ENCODE results near the gene GABARAPL1.
"Not testable (repeated sequence)": the region's sequence is repeated elsewhere in the genome, so short reads cannot be mapped to it uniquely, and the experiment has no call there.

Gene GABARAPL1

DNA sequence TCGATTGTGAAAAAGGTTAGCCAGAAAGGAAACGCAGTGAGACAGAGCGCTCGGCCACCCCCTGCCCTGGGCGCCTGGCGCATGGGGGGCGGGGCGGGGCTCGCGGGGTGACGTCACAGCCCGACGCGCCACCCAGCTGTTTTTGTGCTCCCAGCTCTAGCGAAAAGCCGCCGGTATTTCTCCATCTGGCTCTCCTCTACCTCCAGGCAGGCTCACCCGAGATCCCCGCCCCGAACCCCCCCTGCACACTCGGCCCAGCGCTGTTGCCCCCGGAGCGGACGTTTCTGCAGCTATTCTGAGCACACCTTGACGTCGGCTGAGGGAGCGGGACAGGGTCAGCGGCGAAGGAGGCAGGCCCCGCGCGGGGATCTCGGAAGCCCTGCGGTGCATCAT, at the start of gene GABARAPL1:
GABARAPL1 (plus strand) TSS at position 139 of the 393 bp plus-strand sequence; CDS start at position 392, 253 bp downstream.
- DNase-seq, result peak; percentile 96

DNA sequence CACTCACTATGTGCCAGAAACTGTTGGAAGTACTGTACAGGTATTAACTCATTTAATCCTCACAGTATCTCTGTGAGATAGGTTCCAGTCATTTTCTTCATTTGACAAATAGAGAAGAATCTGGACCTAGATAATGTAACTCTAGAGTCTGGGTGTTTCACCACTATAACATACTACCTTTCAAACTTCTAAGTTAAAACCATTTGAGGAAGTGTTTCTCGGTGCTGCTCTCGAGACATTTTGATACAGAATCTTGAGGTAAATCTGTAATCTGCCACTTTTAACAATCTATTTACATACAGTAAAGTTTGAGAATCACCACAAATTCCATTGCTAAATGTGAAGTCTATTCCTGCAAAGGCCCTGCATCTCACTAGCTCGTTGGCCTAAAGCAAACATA, 49.6 kb upstream of the GABARAPL1 start:
- DNase-seq, result no peak

DNA sequence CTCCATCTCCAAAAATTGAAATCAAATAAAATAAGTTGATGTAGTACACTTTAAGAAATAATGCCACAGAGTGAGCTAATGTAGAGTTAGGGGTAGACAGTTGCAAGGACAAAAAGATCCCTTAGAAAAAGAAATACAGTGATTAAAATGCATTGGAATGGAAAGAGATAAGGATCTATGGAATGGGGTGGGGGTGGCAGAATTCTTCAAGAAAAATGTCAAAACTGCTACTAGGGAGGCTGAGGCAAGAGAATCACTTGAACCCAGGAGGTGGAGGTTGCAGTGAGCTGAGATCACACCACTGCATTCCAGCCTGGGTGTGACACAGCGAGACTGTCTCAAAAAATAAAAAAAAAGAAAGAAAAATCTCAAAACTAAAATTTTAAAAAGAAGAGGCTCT, 47.3 kb upstream of the GABARAPL1 start:
- no peak for DNase-seq

DNA sequence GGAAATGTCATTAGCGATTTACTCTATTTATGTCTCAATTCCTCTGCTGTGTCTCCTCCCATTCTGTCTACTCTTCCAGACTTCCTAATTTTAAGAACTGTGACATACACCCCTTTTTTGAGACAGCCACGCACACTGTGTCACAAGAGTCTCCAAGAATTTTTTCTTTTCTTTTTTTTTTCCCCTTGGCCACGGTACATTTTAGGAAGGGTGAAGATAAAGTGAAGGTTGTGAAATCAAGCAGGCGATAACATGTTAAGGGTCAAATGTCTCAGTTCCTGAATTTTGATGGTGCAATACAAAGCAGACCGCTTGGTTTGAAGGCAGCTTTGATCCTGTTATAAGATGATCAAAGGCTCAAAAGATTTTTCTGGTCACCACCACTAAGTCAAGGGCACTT, 45.1 kb upstream of the GABARAPL1 start:
- DNase-seq, result no peak

DNA sequence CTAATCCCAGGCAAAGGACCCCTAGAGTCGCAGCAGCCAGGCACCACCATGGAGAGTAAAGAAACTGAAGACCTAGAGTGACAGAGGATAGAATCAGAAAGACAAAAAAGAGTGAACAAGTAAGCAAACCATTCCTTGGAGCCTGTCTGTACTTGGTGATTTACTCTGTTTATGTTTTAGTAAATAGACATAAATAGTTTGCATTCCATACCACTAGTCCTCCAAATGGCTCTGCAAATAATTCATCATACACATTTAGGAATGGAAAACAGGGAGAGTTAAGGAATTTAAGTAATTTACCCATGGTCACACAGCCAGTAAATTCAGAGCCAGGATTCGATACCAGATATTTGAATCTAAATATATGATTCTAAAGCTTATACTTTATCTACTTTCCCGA, 43.6 kb upstream of the GABARAPL1 start:
- no peak for DNase-seq

DNA sequence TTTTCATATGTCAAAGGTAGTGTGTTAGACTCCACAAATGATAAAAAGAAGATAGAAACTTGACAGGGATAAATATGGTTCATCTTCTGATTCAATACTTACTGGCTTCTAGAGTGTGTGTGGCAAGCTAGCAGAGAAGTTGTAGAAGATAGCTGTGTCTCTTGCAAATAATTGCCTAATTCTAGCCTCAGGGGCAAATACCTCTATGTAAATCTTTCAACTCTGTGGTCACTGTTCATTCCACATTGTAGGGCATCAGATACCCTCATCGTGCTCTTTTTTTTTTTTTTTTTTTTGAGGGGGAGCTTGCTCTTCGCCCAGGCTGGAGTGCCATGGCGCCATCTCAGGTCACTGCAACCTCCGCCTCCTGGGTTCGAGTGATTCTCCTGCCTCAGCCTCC, 42.5 kb upstream of the GABARAPL1 start:
- no peak for DNase-seq

DNA sequence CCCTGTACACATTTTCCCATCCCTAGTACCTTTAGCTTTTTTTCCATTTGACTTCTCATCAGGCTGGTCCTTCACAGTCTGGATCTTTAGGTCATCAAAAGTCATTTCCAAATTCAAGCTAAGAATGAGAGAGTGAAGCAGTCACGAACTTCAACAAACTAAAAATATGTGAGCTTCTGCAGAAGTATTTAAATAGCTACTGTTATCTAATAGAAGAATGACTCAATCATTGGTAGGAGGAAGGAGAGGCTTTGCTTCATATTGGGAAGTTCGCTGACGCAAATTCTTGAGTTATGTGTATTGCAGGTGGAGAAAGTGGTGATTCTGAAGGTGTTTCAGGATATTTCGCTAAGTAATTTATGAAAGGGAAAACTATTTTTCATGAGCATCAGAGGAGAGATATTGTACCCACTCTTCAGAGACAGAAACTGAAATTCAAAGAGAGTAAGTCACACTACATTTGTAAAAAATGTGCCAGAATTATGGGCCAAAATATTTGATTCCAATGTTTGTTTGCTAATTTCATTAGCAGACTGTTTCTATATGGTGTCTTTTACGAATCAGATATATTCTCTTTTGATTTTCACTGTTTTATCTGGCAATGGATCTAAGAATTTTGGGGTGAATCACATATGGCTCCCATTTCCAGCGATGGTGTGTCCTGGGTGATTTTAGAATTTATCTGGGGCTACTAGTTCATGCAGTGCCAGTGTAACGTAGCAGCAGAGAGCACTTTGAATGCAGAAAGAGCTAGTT, 40.5 kb upstream of the GABARAPL1 start, which contains the start of gene OLR1:
OLR1 (minus strand) TSS at position 160 of the 756 bp plus-strand sequence; CDS start at position 105, 55 bp downstream.
- DNase-seq, result no peak

DNA sequence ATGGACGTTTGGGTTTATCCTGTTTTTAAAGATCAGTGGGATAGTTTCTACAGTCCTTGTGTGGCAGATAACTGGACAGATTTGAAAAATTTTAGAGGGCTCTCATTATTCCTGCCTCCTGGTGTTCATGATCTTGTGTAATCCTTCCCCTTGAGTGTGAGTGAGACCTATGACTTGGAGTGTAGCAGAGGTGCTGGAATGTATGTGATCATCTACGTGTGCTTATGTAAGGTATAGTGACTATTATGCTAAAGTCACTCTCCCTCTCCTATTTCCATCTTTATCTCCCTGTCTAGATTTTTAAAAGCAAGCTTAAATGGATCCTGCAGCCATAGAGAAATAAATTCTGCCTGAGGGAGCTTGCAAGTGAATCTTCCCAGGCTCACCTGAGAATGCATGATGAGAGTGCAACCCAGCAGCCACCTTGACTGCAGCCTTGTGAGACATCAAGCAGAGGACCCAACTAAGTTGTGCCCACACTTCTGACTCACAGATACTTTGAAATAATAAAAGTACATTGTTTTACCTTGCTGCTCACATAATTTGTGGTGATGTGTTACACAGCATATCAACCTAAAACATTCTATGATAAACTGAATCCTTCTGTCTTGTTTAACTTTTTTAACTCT, 37.6 kb upstream of the GABARAPL1 start:
- no peak for DNase-seq

DNA sequence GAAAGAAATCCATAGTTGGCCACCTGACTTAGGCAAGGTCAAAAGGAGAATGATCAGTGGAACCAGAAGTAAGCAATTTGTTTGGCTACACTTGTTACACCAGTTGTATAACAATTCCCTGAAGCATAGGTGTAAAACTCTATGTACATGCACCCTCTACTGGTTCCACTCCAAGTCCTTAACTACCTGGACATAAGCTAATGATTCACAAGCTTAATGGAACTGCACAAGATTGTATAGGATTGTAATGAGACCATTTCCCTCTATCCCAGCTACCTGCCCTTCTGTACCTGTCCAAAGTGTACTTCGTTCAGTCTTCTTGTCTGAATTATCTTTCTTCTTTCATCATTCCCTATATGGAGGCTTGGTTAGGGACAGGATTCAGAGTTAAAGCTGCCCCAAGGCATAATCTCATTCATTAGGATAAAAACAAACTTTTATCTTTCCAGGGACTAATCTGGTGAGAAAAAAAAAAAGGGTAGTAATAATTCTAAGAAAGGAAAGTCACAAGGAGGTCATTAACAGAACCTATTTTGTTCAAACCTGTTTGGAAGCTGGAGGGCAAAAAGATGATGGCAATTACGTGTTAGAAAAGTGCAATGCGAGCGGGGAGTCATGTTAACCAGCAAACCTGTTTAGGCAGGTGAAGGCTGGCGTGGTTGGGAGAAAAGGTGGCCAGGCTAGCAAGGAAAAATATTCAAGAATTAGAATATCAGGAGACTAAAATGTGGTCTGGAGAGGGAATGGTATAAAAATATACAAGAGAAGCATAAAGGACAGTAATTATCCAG, 36.6 kb upstream of the GABARAPL1 start:
- DNase-seq, result peak; percentile 58

DNA sequence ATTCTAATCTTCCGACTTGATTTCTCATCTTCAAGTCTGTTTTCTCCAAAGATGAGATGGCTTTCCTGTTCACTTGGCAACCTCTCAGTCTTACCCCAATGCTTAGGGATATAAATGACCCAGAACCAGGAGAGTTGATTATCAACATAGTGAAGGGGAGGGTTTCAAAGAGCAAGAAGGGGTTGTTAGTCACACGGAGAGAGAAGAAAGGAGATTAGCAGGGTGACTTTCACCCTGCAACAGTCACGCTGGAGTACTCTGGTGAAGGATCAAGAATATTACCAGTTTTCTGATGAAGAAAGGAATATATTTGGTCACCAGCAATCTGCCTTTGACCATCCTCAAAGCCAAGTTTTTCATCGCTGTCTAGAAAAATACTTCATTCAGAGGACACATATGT, 33.9 kb upstream of the GABARAPL1 start, which contains the start of gene TMEM52B:
TMEM52B (plus strand) TSS at position 212 of the 400 bp plus-strand sequence. CDS start 543 bp downstream, outside the sequence.
- DNase-seq, result no peak

DNA sequence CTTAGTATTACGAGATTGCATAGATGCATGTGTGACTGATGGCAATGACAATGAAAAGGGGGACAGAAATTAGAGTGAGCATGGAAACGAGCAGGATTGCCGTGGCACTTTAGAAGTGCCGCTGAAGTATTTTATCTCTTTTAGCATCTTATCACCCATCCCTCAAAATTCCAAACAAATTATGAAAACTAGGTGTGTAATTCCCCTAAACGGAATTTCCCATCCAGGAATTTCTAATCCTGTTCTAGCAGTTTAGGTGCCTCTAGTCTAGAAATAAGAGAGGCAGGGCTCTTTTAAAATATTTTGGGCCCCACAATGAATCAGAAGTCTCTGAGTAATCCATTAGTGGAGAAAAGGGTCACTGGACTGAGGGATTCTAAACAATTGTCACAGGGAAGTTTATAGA, 32.9 kb upstream of the GABARAPL1 start:
- no peak for DNase-seq

DNA sequence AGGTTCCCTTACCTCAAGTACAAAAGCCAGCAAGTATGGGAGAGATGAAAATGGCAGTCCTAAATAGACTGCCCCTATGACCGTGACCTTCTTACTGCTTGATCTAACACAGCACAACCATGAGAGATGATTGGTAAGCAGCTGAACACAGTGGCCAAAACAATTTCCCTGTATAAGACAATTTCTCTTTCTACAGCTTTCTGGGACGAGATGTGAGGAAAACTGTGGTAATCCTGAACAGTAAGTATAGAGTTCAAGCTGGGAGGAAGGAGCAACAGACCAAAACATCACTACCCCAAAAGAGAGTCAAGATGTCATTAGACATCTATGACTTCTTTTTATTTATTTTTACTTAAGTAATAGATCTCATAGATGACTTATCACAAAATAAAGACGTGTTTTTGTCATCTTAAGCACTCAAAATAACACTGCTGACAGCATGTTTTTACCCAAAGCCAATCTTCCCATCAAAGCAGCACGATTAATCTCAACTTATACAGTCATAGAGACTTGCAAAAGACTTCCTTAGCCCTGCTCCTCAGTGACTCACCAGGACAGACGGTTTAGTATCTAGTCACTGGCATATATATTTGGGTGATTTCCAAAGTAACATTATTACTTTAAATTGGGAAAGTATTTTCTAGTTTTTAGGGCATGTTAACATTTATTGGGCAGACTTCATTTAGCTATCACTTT, 30.2 kb upstream of the GABARAPL1 start:
- DNase-seq, result no peak

DNA sequence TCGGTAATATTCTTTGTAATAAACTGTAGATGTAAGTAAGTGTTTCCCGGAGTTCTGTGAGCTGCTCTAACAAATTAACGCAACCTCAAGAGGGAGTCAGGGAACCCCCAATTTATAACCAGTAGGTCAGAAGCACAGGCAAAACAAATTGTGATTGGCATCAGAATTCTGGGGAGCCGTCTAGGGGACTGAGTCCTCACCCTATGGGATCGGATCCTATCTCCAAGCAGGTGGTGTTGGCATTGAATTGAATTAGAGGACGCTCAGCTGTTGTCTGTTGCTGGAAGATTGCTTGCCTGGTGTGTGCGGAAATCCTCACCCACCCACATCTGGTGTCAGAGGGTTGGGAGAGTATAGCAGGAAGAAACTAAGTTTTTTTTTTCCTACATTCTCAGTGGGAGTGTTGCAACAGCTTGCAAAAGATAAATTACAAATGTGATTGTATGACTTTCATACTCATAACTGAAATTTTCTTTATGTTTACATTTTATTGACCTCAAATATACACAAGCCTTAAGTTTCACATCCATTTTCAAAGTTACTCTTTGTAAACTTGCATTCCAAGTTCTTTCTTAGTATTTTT, 28.3 kb upstream of the GABARAPL1 start:
- DNase-seq, result no peak

DNA sequence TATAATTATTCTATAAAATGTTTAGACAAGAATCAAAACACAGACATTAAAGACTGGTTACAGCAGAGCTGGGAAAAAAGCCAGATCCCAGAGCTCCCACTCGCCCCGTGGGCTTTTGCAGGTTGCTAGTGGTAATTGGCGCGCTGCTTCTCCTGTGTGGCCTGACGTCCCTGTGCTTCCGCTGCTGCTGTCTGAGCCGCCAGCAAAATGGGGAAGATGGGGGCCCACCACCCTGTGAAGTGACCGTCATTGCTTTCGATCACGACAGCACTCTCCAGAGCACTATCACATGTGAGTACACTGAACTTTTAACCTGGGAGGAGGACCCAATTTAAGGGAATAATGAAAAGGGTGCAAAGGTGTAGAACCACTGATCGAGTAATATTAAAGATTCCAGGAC, 26.4 kb upstream of the GABARAPL1 start:
- no peak for DNase-seq

DNA sequence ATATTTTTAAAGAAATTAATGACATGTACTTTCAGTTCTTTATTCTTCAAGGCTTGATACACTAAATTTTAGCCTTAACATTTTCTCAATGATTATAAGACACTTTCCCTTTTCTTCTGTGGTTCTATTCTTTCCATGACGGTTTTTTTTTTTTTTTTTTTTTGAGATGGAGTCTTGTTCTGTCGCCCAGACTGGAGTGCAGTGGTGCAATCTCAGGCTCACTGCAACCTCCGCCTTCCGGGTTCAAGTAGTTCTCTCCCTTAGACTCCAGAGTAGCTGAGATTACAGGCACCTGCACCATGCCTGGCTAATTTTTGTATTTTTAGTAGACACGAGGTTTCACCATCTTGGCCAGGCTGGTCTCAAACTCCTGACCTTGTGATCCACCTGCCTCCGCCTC, 25.7 kb upstream of the GABARAPL1 start:
- DNase-seq, result not testable (repeated sequence)

DNA sequence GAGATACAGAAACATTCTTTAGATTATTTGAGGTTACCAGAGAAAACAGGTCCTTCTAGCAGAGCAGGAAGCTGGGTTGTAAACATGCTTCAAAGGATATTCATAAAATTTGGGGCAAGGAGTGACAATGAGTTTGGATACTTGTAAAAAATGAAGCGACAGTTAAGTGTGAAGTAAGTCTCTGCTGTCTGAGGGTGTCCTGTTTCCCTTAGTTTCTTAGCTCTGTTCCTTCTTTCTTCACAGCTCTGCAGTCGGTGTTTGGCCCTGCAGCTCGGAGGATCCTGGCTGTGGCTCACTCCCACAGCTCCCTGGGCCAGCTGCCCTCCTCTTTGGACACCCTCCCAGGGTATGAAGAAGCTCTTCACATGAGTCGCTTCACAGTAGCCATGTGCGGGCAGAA, 23.0 kb upstream of the GABARAPL1 start:
- DNase-seq, result no peak

DNA sequence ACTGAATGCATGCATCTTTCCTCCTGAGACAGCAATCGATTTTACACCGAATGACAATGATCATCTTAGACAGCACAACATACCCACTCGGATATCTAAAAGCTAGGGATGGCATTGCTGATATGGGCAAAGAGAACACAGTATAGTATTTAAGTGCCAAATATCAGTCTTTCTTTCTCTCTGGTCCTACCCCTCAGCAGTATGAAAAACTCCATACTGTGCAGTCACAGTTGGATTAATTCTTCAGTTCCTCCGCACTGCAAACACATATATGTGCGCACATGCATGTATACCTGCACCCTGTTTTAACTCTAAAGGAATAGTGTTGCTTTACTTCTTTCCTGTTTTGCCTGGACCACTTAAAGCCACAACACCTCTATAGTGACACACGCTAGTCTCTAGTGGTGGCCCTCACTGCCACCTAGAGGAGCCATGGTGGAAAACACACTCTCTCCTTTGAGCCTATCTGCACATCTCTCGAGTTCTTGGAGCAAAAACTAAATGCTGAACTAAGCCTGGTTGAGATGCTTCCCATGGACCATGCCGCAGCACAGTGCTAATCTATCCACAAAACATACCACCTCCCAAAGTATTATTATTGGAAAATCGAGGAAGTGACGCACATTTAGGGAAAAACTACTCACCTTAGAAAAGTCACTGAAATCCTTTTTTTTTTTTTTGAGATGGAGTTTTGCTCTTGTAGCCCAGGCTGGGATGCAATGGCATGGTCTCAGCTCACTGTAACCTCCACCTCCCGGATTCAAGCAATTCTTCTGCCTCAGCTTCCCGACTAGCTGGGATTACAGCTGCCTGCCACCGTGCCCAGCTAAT, 21.9 kb upstream of the GABARAPL1 start:
- DNase-seq, result peak; percentile 93

DNA sequence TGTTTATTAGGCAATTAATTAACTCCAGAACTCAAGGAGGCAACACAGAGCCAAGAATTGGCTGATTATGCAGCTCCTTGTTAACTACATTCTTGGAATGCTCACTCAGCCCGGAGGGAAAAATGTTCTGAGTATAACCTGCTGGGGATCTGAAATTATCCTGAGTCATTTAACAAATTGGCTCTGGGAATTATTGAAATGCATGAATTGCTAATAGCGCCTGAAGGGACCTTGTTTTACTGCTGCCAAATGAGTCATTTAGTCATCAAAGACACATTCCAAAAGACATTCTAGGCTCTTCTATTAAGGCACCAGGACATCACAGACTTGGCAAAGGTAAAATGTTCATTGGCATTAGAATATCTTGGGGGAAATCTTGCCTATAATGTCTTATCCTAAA, 20.8 kb upstream of the GABARAPL1 start:
- DNase-seq, result no peak

DNA sequence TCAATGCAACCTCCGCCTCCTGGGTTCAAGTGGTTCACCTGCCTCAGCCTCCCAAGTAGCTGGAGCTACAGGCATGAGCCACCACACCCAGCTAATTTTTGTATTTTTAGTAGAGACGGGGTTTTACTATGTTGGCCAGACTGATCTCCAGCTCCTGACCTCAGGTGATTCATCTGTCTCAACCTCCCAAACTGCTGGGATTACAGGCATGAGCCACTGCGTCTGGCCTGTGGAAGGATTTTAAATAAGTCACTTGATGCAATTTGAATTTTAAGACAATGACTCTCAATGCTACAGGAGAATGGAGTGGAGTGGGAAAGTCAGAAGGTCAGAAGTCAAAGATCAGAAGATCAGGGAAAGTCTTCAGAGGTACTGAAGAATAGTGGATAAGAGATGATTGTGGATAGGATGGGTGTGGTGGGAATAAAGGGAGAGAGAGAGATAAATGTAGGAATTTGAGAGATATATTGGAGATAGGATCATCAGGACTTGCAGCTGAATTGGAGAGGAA, 18.5 kb upstream of the GABARAPL1 start:
- no peak for DNase-seq

DNA sequence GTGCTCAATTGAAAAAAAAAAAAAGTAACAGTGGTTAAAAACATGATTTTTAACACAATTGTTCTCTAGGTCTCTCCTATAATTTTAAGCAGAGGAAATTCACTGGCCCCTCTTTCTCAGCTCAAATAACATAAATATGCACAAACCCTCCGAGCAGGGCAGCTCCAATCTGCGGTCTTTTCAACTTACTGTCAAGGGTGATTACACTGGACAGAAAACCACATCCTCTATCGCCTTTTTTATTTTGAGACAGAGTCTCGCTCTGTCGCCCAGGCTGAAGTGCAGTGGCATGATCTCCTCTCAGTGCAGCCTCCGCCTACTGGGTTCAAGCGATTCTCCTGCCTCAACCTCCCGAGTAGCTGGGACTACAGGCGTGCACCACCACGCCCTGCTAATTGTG, 16.5 kb upstream of the GABARAPL1 start:
- DNase-seq, result no peak

DNA sequence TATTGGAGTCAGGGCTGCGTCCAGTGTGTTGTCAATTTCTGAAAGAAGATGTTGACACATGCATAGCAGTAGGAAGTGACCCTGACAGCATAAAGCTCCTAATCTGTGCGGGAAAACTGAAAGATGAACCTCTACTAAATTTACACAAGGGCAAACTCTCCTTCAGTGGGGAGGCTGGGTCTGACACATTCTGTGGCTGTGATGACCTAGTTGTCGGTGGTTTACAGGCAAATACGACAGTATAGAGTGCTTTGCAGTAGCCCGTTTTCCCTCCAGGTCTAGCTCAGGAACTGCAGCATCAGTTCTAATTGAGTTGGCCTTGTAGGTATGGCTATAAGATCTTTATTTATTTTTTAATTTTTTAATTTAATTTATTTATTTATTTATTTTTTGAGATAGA, 14.8 kb upstream of the GABARAPL1 start:
- no peak for DNase-seq

Measured in DMS53 (cell line).